Transverse colon (tissue), 4 donors: ENCODE measurements around the gene ALDH3A1. TPM values are rescaled to one million over a fixed set of nuclear protein-coding genes. Genes with fewer than 3 reads are reported as not detected.

Experiments
- DNase-seq: peaks from one replicate; pipeline ENCODE4 v3.0.0-alpha.2; 2019
- H3K27ac ChIP-seq, 4 donors: fragments of 200-600 bp; sonication (generic); 2 replicates each; pipeline ENCODE4 v1.5.1; 2016 to 2018; ENCODE audit warnings: inconsistent platforms in 4 of 4
- H3K27me3 ChIP-seq: fragments of 200-600 bp; sonication (generic); 2 replicates; pipeline ENCODE4 v1.5.1; 2017; ENCODE audit warnings: inconsistent platforms
- H3K36me3 ChIP-seq, 4 donors: fragments of 200-600 bp; sonication (generic); 2 replicates each; pipeline ENCODE4 v1.5.1; 2017 to 2019; ENCODE audit warnings: inconsistent platforms in 4 of 4
- H3K4me1 ChIP-seq, 4 donors: fragments of 200-600 bp; sonication (generic); 2 replicates each; pipeline ENCODE4 v1.5.1; 2017 to 2020; ENCODE audit warnings: inconsistent platforms in 4 of 4
- H3K4me3 ChIP-seq, 4 donors: fragments of 200-600 bp; sonication (generic); 1 replicate in 1 of 4; 2 replicates in 3 of 4; pipeline versions ENCODE4 v1.5.1 to v1.6.1; 2017 to 2019; ENCODE audit warnings: inconsistent platforms in 4 of 4
- H3K9me3 ChIP-seq, 2 donors: fragments of 200-600 bp; sonication (generic); 2 replicates each; pipeline ENCODE4 v1.5.1; 2017 to 2019; ENCODE audit warnings: inconsistent platforms in 2 of 2
- EP300 ChIP-seq: sonication (generic); formaldehyde crosslinking; IDR thresholded peaks from one replicate; pipeline ENCODE4 v1.6.1; 2017; ENCODE audit warnings: antibody characterized with exemption, low read depth
- POLR2A ChIP-seq: fragments of 450-650 bp; IDR thresholded peaks from one replicate; pipeline ENCODE4 v1.6.1; 2016; ENCODE audit warnings: antibody characterized with exemption, mild to moderate bottlenecking, moderate library complexity
- POLR2AphosphoS5 ChIP-seq, 3 donors: sonication (generic); formaldehyde crosslinking; IDR thresholded peaks; one replicate each; pipeline ENCODE4 v1.6.1; 2016; ENCODE audit warnings: antibody characterized with exemption in 3 of 3
- WGBS, 2 donors: methylation state at CpG; one replicate each; pipeline ENCODE4 v1.1.5; 2018; ENCODE audit warnings: low coverage in 1 of 2; 5-methylcytosine and 5-hydroxymethylcytosine counted together
- in situ Hi-C, 4 donors: fragments of 200-750 bp; cut with MboI; loops; one replicate each; pipeline versions ENCODE4 v1.15.0 to v1.15.1; 2017; ENCODE audit warnings: low sequenced_read_pairs in 3 of 4, low pct_ligation_motif_present in 1 of 4, low pct_unique_long_range_greater_than_20kb in 1 of 4
- intact Hi-C: fragments of 100-400 bp; cut with DNase I; formaldehyde crosslinking; loops from one replicate; pipeline ENCODE4 v1.15.1; 2023; ENCODE audit warnings: low total_unique reads
- total RNA-seq, 4 donors: library from RNA; depleted of rRNA; stranded (reverse); fragments of >200 nt; gene quantifications; one replicate each; pipeline ENCODE4 v1.1.0, GENCODE V29; 2016
- TF ChIP-seq, protein P1 (sequence below), 5 experiments: fragments of 200-600 bp in 3 of 5; fragments of 450-650 bp in 2 of 5; sonication (generic) in 3 of 5; IDR thresholded peaks; 1 replicate in 2 of 5; 2 replicates in 3 of 5; pipeline ENCODE4 v1.5.1; 2016 to 2017; ENCODE audit warnings: antibody characterized with exemption in 5 of 5, inconsistent platforms in 3 of 5, mild to moderate bottlenecking in 2 of 5, moderate library complexity in 1 of 5

ALDH3A1 gene
- total RNA-seq, 4 donors from 2014 or later = 1.2 to 15.3 (median 3.4) TPM

DNA sequence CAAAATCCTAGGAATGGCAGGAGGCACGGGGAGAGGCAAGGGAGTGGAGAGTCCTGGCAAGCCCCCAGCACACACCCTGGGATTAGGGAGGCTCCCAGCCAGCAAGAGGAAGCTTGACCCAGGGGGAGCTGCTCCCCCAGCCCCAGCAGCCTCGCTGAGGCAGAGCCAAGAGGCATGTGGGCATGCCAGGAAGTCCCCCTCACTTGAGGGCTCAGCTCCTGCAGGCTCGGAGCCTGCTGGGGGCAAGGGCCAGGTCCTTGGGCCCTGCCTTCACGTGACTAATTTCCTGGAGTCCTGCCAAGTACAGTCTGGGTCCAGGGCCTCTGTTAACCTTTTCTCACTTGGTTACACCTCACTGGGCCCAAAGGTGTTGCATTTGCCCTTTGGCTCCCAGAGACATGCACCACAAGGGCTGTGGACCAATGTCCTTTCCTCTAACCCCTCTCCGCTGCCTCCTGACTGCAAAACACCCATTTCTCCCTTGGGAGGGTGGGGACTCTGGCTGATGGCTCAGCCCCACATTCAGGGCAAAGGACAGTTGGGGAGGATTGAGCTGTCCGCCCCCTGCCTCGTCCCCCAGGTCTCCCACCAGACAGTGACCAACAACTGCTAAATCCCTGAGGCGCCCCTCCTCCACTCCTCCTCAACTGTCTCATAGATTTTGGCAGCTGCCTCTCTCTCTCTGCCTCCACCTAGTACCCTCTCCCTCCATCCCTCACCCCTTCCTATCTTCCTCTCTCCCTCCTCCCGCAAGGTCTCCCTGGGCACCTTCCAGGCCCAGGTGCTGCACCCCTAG, 27.3 kb downstream of the ALDH3A1 start:
- no peaks in the 10 kb centered on the region for H3K36me3 ChIP-seq
- peak in 1 of 3 donors; percentile 10 for TF ChIP-seq POLR2AphosphoS5 (IDR thresholded peaks at IDR 0.05)
- TF ChIP-seq, protein P1, sequence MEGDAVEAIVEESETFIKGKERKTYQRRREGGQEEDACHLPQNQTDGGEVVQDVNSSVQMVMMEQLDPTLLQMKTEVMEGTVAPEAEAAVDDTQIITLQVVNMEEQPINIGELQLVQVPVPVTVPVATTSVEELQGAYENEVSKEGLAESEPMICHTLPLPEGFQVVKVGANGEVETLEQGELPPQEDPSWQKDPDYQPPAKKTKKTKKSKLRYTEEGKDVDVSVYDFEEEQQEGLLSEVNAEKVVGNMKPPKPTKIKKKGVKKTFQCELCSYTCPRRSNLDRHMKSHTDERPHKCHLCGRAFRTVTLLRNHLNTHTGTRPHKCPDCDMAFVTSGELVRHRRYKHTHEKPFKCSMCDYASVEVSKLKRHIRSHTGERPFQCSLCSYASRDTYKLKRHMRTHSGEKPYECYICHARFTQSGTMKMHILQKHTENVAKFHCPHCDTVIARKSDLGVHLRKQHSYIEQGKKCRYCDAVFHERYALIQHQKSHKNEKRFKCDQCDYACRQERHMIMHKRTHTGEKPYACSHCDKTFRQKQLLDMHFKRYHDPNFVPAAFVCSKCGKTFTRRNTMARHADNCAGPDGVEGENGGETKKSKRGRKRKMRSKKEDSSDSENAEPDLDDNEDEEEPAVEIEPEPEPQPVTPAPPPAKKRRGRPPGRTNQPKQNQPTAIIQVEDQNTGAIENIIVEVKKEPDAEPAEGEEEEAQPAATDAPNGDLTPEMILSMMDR (IDR thresholded peaks at IDR 0.05) = no peak
- no peak for TF ChIP-seq EP300
- no peak for TF ChIP-seq POLR2A
- WGBS, 2 donors = 17 to 47% methylated on average over 1 to 9 of the region's 9 CpGs
- in situ Hi-C loops = no loop called here
- DNase-seq = peak; percentile 75
- intact Hi-C loops = no loop called here
- no peaks in the 10 kb centered on the region for H3K9me3 ChIP-seq
- H3K27ac ChIP-seq = peak overlapping the region in 3 of 4 donors; percentile 14 to 42 (median 23)
- no peak overlapping the region for H3K4me3 ChIP-seq
- H3K4me1 ChIP-seq = peaks cover 7 to 44% (median 29%) of the 10 kb centered on the region in 4 donors
- H3K27me3 ChIP-seq = no peaks in the 10 kb centered on the region

DNA sequence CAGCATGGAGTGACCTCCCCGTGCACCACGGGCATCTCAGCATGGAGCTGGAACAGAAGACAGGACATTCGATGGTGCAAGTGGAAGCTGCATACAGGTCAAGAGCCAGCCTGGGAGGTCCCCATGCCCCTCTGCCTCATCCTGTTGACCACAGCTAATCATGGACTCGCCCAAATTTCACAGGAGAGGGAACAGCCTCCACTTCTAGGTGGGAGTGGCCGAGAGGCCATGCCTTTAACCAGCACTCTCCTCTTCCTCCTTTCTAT, 28.0 kb downstream of the ALDH3A1 start:
- no peaks in the 10 kb centered on the region for H3K9me3 ChIP-seq
- intact Hi-C loops (no loop called here), in situ Hi-C loops (no loop called here)
- H3K27me3 ChIP-seq = no peaks in the 10 kb centered on the region
- TF ChIP-seq POLR2A = no peak
- no peak for TF ChIP-seq POLR2AphosphoS5 (IDR thresholded peaks at IDR 0.05)
- TF ChIP-seq, protein P1 (IDR thresholded peaks at IDR 0.05) = no peak
- TF ChIP-seq EP300 = no peak
- no peak for DNase-seq
- WGBS, 2 donors = 21 to 81% methylated on average over 2 to 5 of the region's 5 CpGs
- peaks cover 7 to 37% (median 26%) of the 10 kb centered on the region in 4 donors for H3K4me1 ChIP-seq
- no peaks in the 10 kb centered on the region for H3K36me3 ChIP-seq
- H3K27ac ChIP-seq = peak overlapping the region in 3 of 4 donors; percentile 14 to 42 (median 23)
- no peak overlapping the region for H3K4me3 ChIP-seq

DNA sequence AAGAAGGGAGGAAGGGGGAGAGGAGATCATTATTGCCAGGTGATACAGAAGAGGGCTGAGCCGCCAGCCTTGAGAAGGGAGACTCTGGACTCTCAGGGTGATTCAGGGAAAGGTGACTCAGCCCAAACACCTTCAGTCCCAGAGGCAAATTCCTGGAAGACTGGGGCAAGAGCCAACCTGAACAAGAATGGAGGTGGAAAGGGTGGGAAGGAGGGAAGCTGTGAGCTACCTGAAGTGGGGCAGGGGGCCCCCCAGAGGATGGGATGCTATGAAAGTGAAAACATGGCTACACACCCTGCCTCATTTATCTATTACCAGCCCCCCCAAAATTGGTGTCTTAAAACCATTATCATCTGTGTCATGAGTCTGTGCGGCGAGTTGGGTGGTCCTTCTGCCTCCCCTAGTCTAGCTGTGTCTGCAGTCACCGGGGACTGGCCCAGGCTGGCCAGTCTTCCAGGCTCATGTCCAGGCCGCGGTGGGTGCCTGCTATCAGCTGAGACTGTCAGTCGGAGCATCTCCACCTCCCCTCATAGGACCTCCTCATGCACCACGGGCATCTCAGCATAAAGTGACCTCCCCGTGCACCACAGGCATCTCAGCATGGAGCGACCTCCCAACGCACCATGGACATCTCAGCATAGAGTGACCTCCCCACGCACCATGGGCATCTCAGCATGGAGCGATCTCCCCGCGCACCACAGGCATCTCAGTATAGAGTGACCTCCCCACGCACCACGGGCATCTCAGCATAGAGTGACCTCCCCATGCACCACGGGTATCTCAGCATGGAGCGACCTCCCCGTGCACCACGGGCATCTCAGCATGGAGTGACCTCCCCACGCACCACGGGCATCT, 28.5 kb downstream of the ALDH3A1 start:
- no peak overlapping the region for H3K4me3 ChIP-seq
- TF ChIP-seq, protein P1 (IDR thresholded peaks at IDR 0.05) = no peak
- TF ChIP-seq POLR2A (no peak), POLR2AphosphoS5 (IDR thresholded peaks at IDR 0.05) (peak in 1 of 3 donors; percentile 29), EP300 (no peak)
- H3K9me3 ChIP-seq = no peaks in the 10 kb centered on the region
- WGBS, 2 donors = 88% methylated on average over 23 of the region's 23 CpGs; no CpG with 5 or more reads in 1 of the 2 donors
- no peaks in the 10 kb centered on the region for H3K27me3 ChIP-seq
- peak overlapping the region in 2 of 4 donors; percentile 10 to 17 for H3K27ac ChIP-seq
- H3K36me3 ChIP-seq = no peaks in the 10 kb centered on the region
- in situ Hi-C loops = no loop called here
- DNase-seq = peak; percentile 52
- peaks cover 1 to 31% (median 20%) of the 10 kb centered on the region in 4 donors for H3K4me1 ChIP-seq
- intact Hi-C loops = no loop called here

DNA sequence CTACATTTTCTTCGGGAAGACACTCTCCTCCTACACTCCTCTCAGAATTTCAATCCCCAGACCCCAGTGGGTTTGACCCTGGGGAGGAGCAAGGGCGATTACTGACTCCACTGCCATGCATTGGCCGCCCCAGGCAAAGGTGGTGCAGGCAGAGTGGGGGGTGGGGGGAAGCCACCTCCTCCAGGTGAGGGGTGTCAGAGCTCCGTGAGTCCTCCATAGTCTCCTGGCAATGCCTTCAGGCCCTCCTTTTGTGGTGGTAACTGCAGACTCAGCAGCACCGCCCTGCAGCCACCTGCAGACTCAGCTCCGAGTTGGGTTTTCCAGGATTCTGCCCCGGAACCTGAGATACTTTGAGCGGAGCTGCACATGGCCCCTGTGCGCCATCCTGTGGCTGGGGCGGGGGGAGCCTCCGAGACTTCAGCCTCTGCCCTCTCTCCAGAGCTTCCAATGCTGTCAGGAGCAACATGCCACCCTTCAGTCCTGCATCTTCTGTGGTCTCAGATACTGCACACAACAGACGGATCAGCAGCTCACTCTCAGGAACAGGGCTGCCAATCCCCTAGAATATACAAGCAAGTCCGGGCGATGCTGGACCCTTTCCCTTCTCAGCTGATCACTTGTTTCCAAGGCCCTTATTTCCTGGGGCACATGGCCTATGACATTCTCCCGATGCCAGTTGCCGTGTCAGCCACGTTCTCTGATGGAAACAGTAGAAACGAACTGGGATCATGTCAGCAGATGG, 29.3 kb downstream of the ALDH3A1 start:
- Histone ChIP-seq H3K27ac (no peak overlapping the region), H3K4me3 (no peak overlapping the region), H3K9me3 (no peaks in the 10 kb centered on the region), H3K36me3 (no peaks in the 10 kb centered on the region), H3K27me3 (no peaks in the 10 kb centered on the region), H3K4me1 (peaks cover 0 to 24% (median 12%) of the 10 kb centered on the region in 4 donors)
- TF ChIP-seq POLR2A (no peak), POLR2AphosphoS5 (IDR thresholded peaks at IDR 0.05) (no peak), EP300 (no peak)
- TF ChIP-seq, protein P1 (IDR thresholded peaks at IDR 0.05) = no peak
- intact Hi-C loops (no loop called here), in situ Hi-C loops (no loop called here)
- 77 to 82% methylated on average over 5 to 12 of the region's 18 CpGs for WGBS, 2 donors
- DNase-seq = no peak
